H9 (cell line): ENCODE data around the gene NGFR. TPM values are rescaled to one million over a fixed set of nuclear protein-coding genes. Genes with fewer than 3 reads are reported as not detected.

Experiments
- DNase-seq: peaks from one replicate; pipeline ENCODE4 v3.0.0-alpha.2; 2017
- H2AFZ ChIP-seq: one replicate; pipeline ENCODE4 v1.6.1; 2013; ENCODE audit warnings: mild to moderate bottlenecking, low read length, control low read depth, moderate library complexity
- H2AK5ac ChIP-seq: 2 replicates; pipeline ENCODE4 v1.6.1; 2013; ENCODE audit warnings: low read length, control low read depth, mixed read lengths; ENCODE audit not compliant: insufficient read length
- H2BK120ac ChIP-seq: one replicate; pipeline ENCODE4 v1.6.1; 2013; ENCODE audit warnings: low read depth, mild to moderate bottlenecking, low read length, control low read depth, inconsistent platforms; ENCODE audit not compliant: poor library complexity, severe bottlenecking
- H2BK12ac ChIP-seq: 2 replicates; pipeline ENCODE4 v1.6.1; 2013; ENCODE audit warnings: low read length, control low read depth, mixed read lengths, low read depth; ENCODE audit not compliant: insufficient read length
- H2BK15ac ChIP-seq: 2 replicates; pipeline ENCODE4 v1.6.1; 2013; ENCODE audit warnings: low read depth, low read length, control low read depth
- H2BK20ac ChIP-seq: one replicate; pipeline ENCODE4 v1.6.1; 2013; ENCODE audit warnings: low read depth, mild to moderate bottlenecking, low read length, control low read depth, inconsistent platforms; ENCODE audit not compliant: poor library complexity, severe bottlenecking
- H2BK5ac ChIP-seq: 2 replicates; pipeline ENCODE4 v1.6.1; 2013; ENCODE audit warnings: low read length, control low read depth, mixed read lengths; ENCODE audit not compliant: insufficient read length
- H3K14ac ChIP-seq: 2 replicates; pipeline ENCODE4 v1.6.1; 2013; ENCODE audit warnings: low read length, control low read depth; ENCODE audit not compliant: insufficient read depth
- H3K18ac ChIP-seq: 2 replicates; pipeline ENCODE4 v1.6.1; 2013; ENCODE audit warnings: low read depth, mild to moderate bottlenecking, mixed read lengths, low read length, control low read depth; ENCODE audit not compliant: insufficient read length
- H3K23ac ChIP-seq: 2 replicates; pipeline ENCODE4 v1.6.1; 2013; ENCODE audit warnings: low read length, control low read depth, mixed read lengths, low read depth; ENCODE audit not compliant: insufficient read length
- H3K23me2 ChIP-seq: 2 replicates; pipeline ENCODE4 v1.6.1; 2013; ENCODE audit warnings: low read depth, mild to moderate bottlenecking, mixed read lengths, low read length, control low read depth; ENCODE audit not compliant: insufficient read length, poor library complexity, severe bottlenecking
- H3K27ac ChIP-seq: 2 replicates; pipeline ENCODE4 v1.5.1; 2013; ENCODE audit warnings: low read length, control low read depth, mixed read lengths, low read depth; ENCODE audit not compliant: insufficient read length
- H3K27me3 ChIP-seq: 2 replicates; pipeline ENCODE4 v1.6.1; 2013; ENCODE audit warnings: low read length, control low read depth, inconsistent platforms; ENCODE audit not compliant: insufficient read depth
- H3K4ac ChIP-seq: 2 replicates; pipeline ENCODE4 v1.6.1; 2013; ENCODE audit warnings: low read depth, mild to moderate bottlenecking, control low read depth, inconsistent platforms, low read length, moderate library complexity
- H3K4me1 ChIP-seq: 2 replicates; pipeline ENCODE4 v1.6.1; 2013; ENCODE audit warnings: low read length, control low read depth, inconsistent platforms; ENCODE audit not compliant: insufficient read depth
- H3K4me2 ChIP-seq: 2 replicates; pipeline ENCODE4 v1.6.1; 2013; ENCODE audit warnings: low read length, control low read depth, mixed read lengths; ENCODE audit not compliant: insufficient read length, insufficient read depth
- H3K56ac ChIP-seq: 2 replicates; pipeline ENCODE4 v1.6.1; 2013; ENCODE audit warnings: low read depth, mild to moderate bottlenecking, mixed read lengths, low read length, control low read depth; ENCODE audit not compliant: insufficient read length
- H3K79me1 ChIP-seq: 2 replicates; pipeline ENCODE4 v1.6.1; 2013; ENCODE audit warnings: low read depth, mild to moderate bottlenecking, moderate library complexity, low read length, control low read depth, inconsistent platforms; ENCODE audit not compliant: insufficient read depth, poor library complexity, severe bottlenecking
- H3K79me2 ChIP-seq: 2 replicates; pipeline ENCODE4 v1.6.1; 2013; ENCODE audit warnings: low read length, control low read depth, inconsistent platforms; ENCODE audit not compliant: insufficient read depth
- H3K9ac ChIP-seq: 2 replicates; pipeline ENCODE4 v1.6.1; 2013; ENCODE audit warnings: low read length, control low read depth, mixed read lengths; ENCODE audit not compliant: insufficient read length; ENCODE audit errors: extremely low read depth
- H3K9me3 ChIP-seq: one replicate; pipeline ENCODE4 v1.6.1; 2013; ENCODE audit warnings: low read depth, low read length, inconsistent platforms; ENCODE audit not compliant: control insufficient read depth
- H3T11ph ChIP-seq: one replicate; pipeline ENCODE4 v1.6.1; 2013; ENCODE audit warnings: mild to moderate bottlenecking, low read length, control low read depth, inconsistent platforms
- H4K20me1 ChIP-seq: one replicate; pipeline ENCODE4 v1.6.1; 2013; ENCODE audit not compliant: control insufficient read depth, insufficient read length, insufficient read depth
- H4K5ac ChIP-seq: 2 replicates; pipeline ENCODE4 v1.6.1; 2013; ENCODE audit warnings: low read depth, mild to moderate bottlenecking, mixed read lengths, low read length, control low read depth; ENCODE audit not compliant: insufficient read length
- H4K8ac ChIP-seq: replicated peaks from 2 replicates; pipeline ENCODE4 v1.6.1; 2013; ENCODE audit warnings: low read length, control low read depth, mixed read lengths, low read depth; ENCODE audit not compliant: insufficient read length
- H4K91ac ChIP-seq: 2 replicates; pipeline ENCODE4 v1.6.1; 2013; ENCODE audit warnings: low read depth, mild to moderate bottlenecking, moderate library complexity, mixed read lengths, low read length, control low read depth; ENCODE audit not compliant: insufficient read length
- H3K27ac Mint-ChIP-seq, 3 experiments: 2 replicates in 2 of 3; 3 replicates in 1 of 3; pipeline ENCODE4 v1.8.0; 2020 to 2021; ENCODE audit warnings: mixed read lengths in 3 of 3, mild to moderate bottlenecking in 1 of 3, moderate library complexity in 1 of 3
- H3K27me3 Mint-ChIP-seq: 2 replicates; pipeline ENCODE4 v1.8.0; 2021; ENCODE audit warnings: low read depth, mild to moderate bottlenecking, moderate library complexity, mixed read lengths
- H3K36me3 Mint-ChIP-seq, 3 experiments: 2 replicates in 2 of 3; 3 replicates in 1 of 3; pipeline ENCODE4 v1.8.0; 2020 to 2021; ENCODE audit warnings: low read depth in 3 of 3, mixed read lengths in 3 of 3; ENCODE audit not compliant: insufficient read depth in 1 of 3
- H3K4me1 Mint-ChIP-seq, 2 experiments: 2 replicates each; pipeline ENCODE4 v1.8.0; 2020; ENCODE audit warnings: mixed read lengths in 2 of 2
- H3K4me3 Mint-ChIP-seq, 2 experiments: 2 replicates in 1 of 2; 3 replicates in 1 of 2; pipeline ENCODE4 v1.8.0; 2020 to 2021; ENCODE audit warnings: mild to moderate bottlenecking in 2 of 2, mixed read lengths in 2 of 2, moderate library complexity in 1 of 2
- H3K9me3 Mint-ChIP-seq, 2 experiments: 2 replicates in 1 of 2; 3 replicates in 1 of 2; pipeline ENCODE4 v1.8.0; 2020; ENCODE audit warnings: mild to moderate bottlenecking in 2 of 2, mixed read lengths in 2 of 2, moderate library complexity in 1 of 2
- CTCF ChIP-seq: fragments of 200-600 bp; sonication (generic); conservative IDR thresholded peaks from 3 replicates; pipeline ENCODE4 v1.8.0; 2021; ENCODE audit warnings: antibody characterized with exemption, mild to moderate bottlenecking
- WGBS: extraction: QIAGEN DNeasy Blood & Tissue Kit; methylation state at CpG from one replicate; pipeline ENCODE4 v1.1.7; 2013; ENCODE audit warnings: missing lambda C conversion rate, low lambda C conversion rate, mixed read lengths; ENCODE audit not compliant: insufficient read length; ENCODE audit errors: extremely low coverage; 5-methylcytosine and 5-hydroxymethylcytosine counted together
- total RNA-seq: library from RNA; stranded (reverse); gene quantifications from 2 replicates; pipeline ENCODE4 v1.2.1, GENCODE V29; 2021

NGFR gene
- total RNA-seq, 1 experiment from 2014 or later, result 9.6 TPM

DNA sequence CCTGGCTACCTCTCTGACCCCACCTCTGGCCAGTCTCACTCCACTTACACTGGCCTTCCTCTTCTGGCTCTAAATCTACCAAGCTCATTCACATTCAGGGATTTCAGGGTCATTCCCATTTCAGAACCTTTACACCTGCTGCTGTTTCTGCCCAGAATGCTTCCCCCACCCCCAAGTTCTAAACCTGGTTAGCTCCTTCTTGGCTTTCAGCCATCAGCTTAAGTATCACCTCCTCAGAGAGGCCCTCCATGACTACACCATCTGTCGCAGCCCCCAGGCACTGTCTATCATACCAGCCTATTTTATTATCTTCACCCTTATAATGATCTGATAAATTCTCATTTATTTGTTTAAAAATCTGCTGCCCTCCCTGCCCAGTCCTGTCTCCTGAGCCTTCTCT lies 23.3 kb upstream of the NGFR start:
- H3K56ac ChIP-seq, result no peak overlapping the region
- H3K9ac ChIP-seq, result no peak overlapping the region
- H3T11ph ChIP-seq, result no peak overlapping the region
- no peak overlapping the region for H4K8ac ChIP-seq
- H3K4me1 Mint-ChIP-seq, result peaks cover 17 to 30% of the 10 kb centered on the region in 2 experiments
- peaks cover 69% of the 10 kb centered on the region for H3K27me3 Mint-ChIP-seq
- no peak overlapping the region for H2BK15ac ChIP-seq
- H4K91ac ChIP-seq, result no peak overlapping the region
- no peak overlapping the region for H3K4me2 ChIP-seq
- no peak overlapping the region for H2BK5ac ChIP-seq
- H3K18ac ChIP-seq, result no peak overlapping the region
- H3K23ac ChIP-seq, result no peak overlapping the region
- H3K4me1 ChIP-seq, result peaks cover 6% of the 10 kb centered on the region; the same call in 1 of the 2 replicates
- no peak overlapping the region for H3K27ac ChIP-seq
- no peak overlapping the region for H2BK20ac ChIP-seq
- no peak overlapping the region for H2AK5ac ChIP-seq
- no peaks in the 10 kb centered on the region; the same call in 1 of the 2 replicates for H3K79me2 ChIP-seq
- H2AFZ ChIP-seq, result no peak overlapping the region
- no peak overlapping the region for H3K27ac Mint-ChIP-seq
- no peaks in the 10 kb centered on the region for H3K79me1 ChIP-seq
- H2BK120ac ChIP-seq, result no peak overlapping the region
- H3K9me3 ChIP-seq, result no peaks in the 10 kb centered on the region
- no peaks in the 10 kb centered on the region for H4K20me1 ChIP-seq
- H3K36me3 Mint-ChIP-seq, result no peaks in the 10 kb centered on the region
- H3K14ac ChIP-seq, result no peak overlapping the region
- WGBS, result no CpG with 5 or more reads among the region's 1 CpG
- no peak for DNase-seq
- TF ChIP-seq CTCF, result no peak
- peaks cover 4% of the 10 kb centered on the region; the same call in 1 of the 2 replicates for H3K27me3 ChIP-seq
- H3K23me2 ChIP-seq, result peaks cover 9% of the 10 kb centered on the region
- H3K9me3 Mint-ChIP-seq, result peaks cover 0 to 6% of the 10 kb centered on the region in 2 experiments; a peak in 3 of 5 replicates
- no peak overlapping the region for H4K5ac ChIP-seq
- H3K4ac ChIP-seq, result no peak overlapping the region
- peak overlapping the region in 1 of 2 experiments; percentile 80; a peak in 1 of 5 replicates for H3K4me3 Mint-ChIP-seq
- no peak overlapping the region for H2BK12ac ChIP-seq
